Gastrocnemius medialis (tissue), 4 donors: ENCODE results near the gene ARHGAP15. TPM values are rescaled to one million over a fixed set of nuclear protein-coding genes. Genes with fewer than 3 reads are reported as not detected.

ENCODE experiments used
- ATAC-seq, 2 donors: fragments of 150-250 bp; one replicate each; pipeline ENCODE4 v1.9.1; 2016
- DNase-seq, 2 donors: peaks; one replicate each; pipeline ENCODE4 v3.0.0-alpha.2; 2019
- H3K27ac ChIP-seq, 4 donors: fragments of 200-600 bp; sonication (generic); 1 replicate in 1 of 4; 2 replicates in 3 of 4; pipeline ENCODE4 v1.5.1; 2016 to 2018; ENCODE audit warnings: mild to moderate bottlenecking in 2 of 4, moderate library complexity in 1 of 4
- H3K27me3 ChIP-seq, 3 donors: fragments of 200-600 bp; sonication (generic) in 2 of 3; 1 replicate in 1 of 3; 2 replicates in 2 of 3; pipeline versions ENCODE4 v1.5.1 to v1.6.0; 2016 to 2019; ENCODE audit warnings: mild to moderate bottlenecking in 1 of 3, moderate library complexity in 1 of 3
- H3K36me3 ChIP-seq, 2 donors: fragments of 200-600 bp; sonication (generic) in 1 of 2; one replicate each; pipeline ENCODE4 v1.5.1; 2017 to 2018
- H3K4me1 ChIP-seq, 2 donors: fragments of 200-600 bp; sonication (generic) in 1 of 2; one replicate each; pipeline ENCODE4 v1.5.1; 2016 to 2017; ENCODE audit warnings: mild to moderate bottlenecking in 2 of 2
- H3K4me3 ChIP-seq, 4 donors: fragments of 200-600 bp; sonication (generic) in 3 of 4; 1 replicate in 1 of 4; 2 replicates in 3 of 4; pipeline ENCODE4 v1.5.1; 2016 to 2019; ENCODE audit warnings: mild to moderate bottlenecking in 2 of 4
- H3K9me3 ChIP-seq, 3 donors: fragments of 200-600 bp; sonication (generic) in 2 of 3; 1 replicate in 1 of 3; 2 replicates in 2 of 3; pipeline ENCODE4 v1.5.1; 2016 to 2019
- POLR2A ChIP-seq, 2 donors: fragments of 450-650 bp; IDR thresholded peaks; one replicate each; pipeline ENCODE4 v1.6.1; 2017; ENCODE audit warnings: antibody characterized with exemption in 2 of 2, mild to moderate bottlenecking in 2 of 2, moderate library complexity in 2 of 2
- in situ Hi-C, 4 donors: fragments of 200-750 bp; cut with MboI; loops; one replicate each; pipeline versions ENCODE4 v1.15.0 to v1.8.0; 2017; ENCODE audit warnings: low sequenced_read_pairs in 4 of 4
- intact Hi-C: fragments of 100-400 bp; cut with DNase I; formaldehyde crosslinking; loops from one replicate; pipeline ENCODE4 v1.15.1; 2023; ENCODE audit warnings: low total_unique reads
- total RNA-seq, 4 donors: library from RNA; depleted of rRNA; stranded (reverse); fragments of >200 nt; gene quantifications; one replicate each; pipeline versions ENCODE4 v1.1.0 to v1.2.3, GENCODE V29; 2016
- TF ChIP-seq, protein P1 (sequence below), 5 experiments: fragments of 450-650 bp in 3 of 5; fragments of 200-600 bp in 2 of 5; sonication (generic) in 2 of 5; IDR thresholded peaks in 4 of 5; conservative IDR thresholded peaks in 1 of 5; 1 replicate in 4 of 5; 2 replicates in 1 of 5; pipeline ENCODE4 v1.5.1; 2016 to 2019; ENCODE audit warnings: antibody characterized with exemption in 5 of 5, mild to moderate bottlenecking in 3 of 5, moderate library complexity in 3 of 5

Gene ARHGAP15
- total RNA-seq, 4 donors from 2014 or later = 1.2 to 3.2 (median 1.3) TPM; not detected in 1

- ATAC-seq = no peak
Measured at GRCh38 chr2:143776526-143777297, 647.5 kb downstream of the ARHGAP15 start.

DNA sequence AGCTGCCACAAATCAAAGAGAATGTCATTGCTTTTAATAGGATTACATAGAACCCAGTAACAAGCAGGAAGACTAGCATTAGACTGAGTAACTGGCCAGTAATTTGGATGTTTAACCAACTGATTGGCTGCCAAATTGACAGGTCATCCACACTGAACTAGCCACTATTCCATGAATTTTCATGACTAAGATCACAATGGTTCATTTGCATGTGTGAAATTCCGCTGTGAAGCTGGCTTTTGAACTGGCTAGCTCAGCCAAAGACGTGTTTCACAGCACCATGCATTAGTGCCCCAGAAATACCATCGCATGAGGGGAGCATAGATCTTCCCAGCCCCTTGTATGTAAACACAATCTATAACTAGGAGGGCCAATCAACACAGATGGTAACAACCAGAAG is 649.8 kb downstream of the ARHGAP15 start:
- ATAC-seq (no peak), DNase-seq (no peak)
- Histone ChIP-seq H3K36me3 (no peaks in the 10 kb centered on the region), H3K4me3 (no peak overlapping the region), H3K4me1 (peaks cover 0 to 4% of the 10 kb centered on the region in 2 donors), H3K27ac (no peak overlapping the region), H3K9me3 (no peaks in the 10 kb centered on the region), H3K27me3 (no peaks in the 10 kb centered on the region)
- intact Hi-C loops (no loop called here), in situ Hi-C loops (no loop called here)
- TF ChIP-seq POLR2A (IDR thresholded peaks at IDR 0.05) = no peak
- TF ChIP-seq, protein P1, sequence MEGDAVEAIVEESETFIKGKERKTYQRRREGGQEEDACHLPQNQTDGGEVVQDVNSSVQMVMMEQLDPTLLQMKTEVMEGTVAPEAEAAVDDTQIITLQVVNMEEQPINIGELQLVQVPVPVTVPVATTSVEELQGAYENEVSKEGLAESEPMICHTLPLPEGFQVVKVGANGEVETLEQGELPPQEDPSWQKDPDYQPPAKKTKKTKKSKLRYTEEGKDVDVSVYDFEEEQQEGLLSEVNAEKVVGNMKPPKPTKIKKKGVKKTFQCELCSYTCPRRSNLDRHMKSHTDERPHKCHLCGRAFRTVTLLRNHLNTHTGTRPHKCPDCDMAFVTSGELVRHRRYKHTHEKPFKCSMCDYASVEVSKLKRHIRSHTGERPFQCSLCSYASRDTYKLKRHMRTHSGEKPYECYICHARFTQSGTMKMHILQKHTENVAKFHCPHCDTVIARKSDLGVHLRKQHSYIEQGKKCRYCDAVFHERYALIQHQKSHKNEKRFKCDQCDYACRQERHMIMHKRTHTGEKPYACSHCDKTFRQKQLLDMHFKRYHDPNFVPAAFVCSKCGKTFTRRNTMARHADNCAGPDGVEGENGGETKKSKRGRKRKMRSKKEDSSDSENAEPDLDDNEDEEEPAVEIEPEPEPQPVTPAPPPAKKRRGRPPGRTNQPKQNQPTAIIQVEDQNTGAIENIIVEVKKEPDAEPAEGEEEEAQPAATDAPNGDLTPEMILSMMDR (IDR thresholded peaks at IDR 0.05 in 4 of 5, conservative IDR thresholded peaks at IDR 0.05 in 1 of 5) = no peak

More at GRCh38 chr2:143776526-143777297, 647.5 kb downstream of the ARHGAP15 start:
- TF ChIP-seq, protein P1 (IDR thresholded peaks at IDR 0.05 in 4 of 5, conservative IDR thresholded peaks at IDR 0.05 in 1 of 5) = no peak
- TF ChIP-seq POLR2A (IDR thresholded peaks at IDR 0.05) = no peak
- Histone ChIP-seq H3K27ac (no peak overlapping the region), H3K9me3 (no peaks in the 10 kb centered on the region), H3K4me3 (no peak overlapping the region), H3K36me3 (no peaks in the 10 kb centered on the region), H3K27me3 (no peaks in the 10 kb centered on the region), H3K4me1 (no peaks in the 10 kb centered on the region)
- intact Hi-C loops = no loop called here
- in situ Hi-C loops = no loop called here
- DNase-seq = no peak

DNA sequence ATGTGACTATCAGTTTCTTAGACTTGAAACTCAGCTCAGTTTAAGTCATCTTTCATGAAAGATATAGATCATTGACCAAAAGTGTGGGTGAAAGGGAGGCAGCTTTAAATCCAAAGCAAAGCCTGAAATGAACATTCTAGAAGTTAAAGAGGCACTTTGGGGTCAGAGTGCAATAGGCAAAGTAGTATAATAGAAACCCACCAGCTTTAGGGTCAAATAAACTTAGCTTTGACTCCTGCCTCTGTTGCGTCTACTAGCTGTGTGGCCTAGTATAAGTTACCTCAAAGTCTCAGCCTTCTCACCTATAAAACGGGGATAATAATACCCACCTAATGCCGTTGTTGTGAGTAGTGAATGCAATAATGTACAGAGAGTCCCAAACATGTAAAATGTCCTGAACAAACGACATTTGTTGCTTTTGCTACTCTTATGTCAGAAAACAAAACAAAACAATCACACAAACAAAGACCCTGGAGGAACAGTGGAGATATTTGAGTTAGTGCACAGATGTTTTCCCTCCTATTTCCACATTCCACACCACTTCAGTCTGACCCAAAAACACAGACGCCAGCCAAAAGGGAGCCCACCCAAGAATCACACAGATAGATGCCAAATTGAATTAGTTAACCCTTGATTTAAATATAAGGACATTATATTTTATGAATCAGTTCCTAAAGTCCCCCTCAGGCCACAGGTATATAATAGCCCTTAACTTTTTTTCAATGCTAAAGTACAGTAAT is 657.0 kb downstream of the ARHGAP15 start:
- Histone ChIP-seq H3K4me3 (no peak overlapping the region), H3K9me3 (no peaks in the 10 kb centered on the region), H3K27me3 (no peaks in the 10 kb centered on the region), H3K4me1 (peaks cover 0 to 4% of the 10 kb centered on the region in 2 donors), H3K36me3 (no peaks in the 10 kb centered on the region), H3K27ac (no peak overlapping the region)
- intact Hi-C loops (no loop called here), in situ Hi-C loops (no loop called here)
- DNase-seq = no peak
- no peak for ATAC-seq
- TF ChIP-seq, protein P1 (IDR thresholded peaks at IDR 0.05 in 4 of 5, conservative IDR thresholded peaks at IDR 0.05 in 1 of 5) = no peak
- TF ChIP-seq POLR2A (IDR thresholded peaks at IDR 0.05) = no peak

- TF ChIP-seq POLR2A (IDR thresholded peaks at IDR 0.05) = no peak
- TF ChIP-seq, protein P1 (IDR thresholded peaks at IDR 0.05 in 4 of 5, conservative IDR thresholded peaks at IDR 0.05 in 1 of 5) = no peak
- no peak overlapping the region for H3K27ac ChIP-seq
- H3K4me1 ChIP-seq = no peaks in the 10 kb centered on the region
- intact Hi-C loops = no loop called here
- ATAC-seq = no peak
- no peak overlapping the region for H3K4me3 ChIP-seq
- no peaks in the 10 kb centered on the region for H3K9me3 ChIP-seq
- H3K27me3 ChIP-seq = no peaks in the 10 kb centered on the region
- DNase-seq = no peak
- no peaks in the 10 kb centered on the region for H3K36me3 ChIP-seq
- in situ Hi-C loops = no loop called here
Measured at GRCh38 chr2:143787674-143788073, 658.5 kb downstream of the ARHGAP15 start.
